ENCODE results near the gene ALPL.

Gene ALPL

DNA sequence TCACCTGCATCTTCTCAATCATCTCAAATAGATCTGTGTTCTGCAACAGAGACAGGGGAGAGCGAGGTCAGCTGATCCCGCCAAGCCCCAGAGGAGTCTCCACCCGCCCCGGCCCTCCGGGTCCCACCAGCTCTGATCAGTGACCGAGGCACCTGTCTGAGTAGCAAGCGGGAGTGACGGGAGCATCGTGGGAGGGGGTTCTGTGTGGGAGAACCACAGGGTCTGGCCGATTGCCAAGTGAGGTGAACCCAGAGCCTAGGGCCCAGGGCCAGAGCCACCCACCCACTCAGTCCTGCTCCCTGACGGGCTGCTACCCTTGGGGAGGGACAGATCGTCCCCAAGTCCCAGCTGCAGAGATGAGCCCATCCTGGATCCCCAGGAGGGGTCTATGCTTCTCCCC, 110.8 kb downstream of the ALPL start:
- Histone ChIP-seq H3K27ac (no peak overlapping the region), H3K4me3 (no peak overlapping the region)
- TF ChIP-seq, protein P1, sequence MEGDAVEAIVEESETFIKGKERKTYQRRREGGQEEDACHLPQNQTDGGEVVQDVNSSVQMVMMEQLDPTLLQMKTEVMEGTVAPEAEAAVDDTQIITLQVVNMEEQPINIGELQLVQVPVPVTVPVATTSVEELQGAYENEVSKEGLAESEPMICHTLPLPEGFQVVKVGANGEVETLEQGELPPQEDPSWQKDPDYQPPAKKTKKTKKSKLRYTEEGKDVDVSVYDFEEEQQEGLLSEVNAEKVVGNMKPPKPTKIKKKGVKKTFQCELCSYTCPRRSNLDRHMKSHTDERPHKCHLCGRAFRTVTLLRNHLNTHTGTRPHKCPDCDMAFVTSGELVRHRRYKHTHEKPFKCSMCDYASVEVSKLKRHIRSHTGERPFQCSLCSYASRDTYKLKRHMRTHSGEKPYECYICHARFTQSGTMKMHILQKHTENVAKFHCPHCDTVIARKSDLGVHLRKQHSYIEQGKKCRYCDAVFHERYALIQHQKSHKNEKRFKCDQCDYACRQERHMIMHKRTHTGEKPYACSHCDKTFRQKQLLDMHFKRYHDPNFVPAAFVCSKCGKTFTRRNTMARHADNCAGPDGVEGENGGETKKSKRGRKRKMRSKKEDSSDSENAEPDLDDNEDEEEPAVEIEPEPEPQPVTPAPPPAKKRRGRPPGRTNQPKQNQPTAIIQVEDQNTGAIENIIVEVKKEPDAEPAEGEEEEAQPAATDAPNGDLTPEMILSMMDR (IDR thresholded peaks at IDR 0.05), result no peak
- DNase-seq (ENCODE audit: low spot score), result no peak

DNA sequence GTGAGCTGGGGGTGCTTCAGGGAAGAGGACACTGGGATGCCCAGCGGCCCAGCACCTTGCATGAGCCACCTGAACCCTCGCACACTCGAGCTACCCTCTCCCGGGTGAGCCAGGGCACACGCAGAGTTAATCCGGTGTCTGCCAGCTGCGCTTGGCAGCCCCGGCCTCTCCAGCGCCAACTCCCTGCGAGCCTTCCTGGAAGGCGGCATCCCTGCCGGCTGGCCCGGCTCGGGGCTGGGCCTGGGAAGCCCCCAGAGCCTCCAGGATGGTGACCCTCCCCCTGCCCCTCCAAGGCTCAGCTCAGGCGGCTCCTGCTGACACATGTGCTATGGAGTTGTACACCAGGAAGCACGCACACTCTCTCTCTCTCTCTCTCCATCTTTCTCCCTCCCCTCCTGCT, 111.3 kb downstream of the ALPL start:
- Histone ChIP-seq H3K4me3 (no peak overlapping the region), H3K27ac (no peak overlapping the region)
- DNase-seq (ENCODE audit: low spot score), result no peak
- TF ChIP-seq, protein P1 (IDR thresholded peaks at IDR 0.05), result no peak

DNA sequence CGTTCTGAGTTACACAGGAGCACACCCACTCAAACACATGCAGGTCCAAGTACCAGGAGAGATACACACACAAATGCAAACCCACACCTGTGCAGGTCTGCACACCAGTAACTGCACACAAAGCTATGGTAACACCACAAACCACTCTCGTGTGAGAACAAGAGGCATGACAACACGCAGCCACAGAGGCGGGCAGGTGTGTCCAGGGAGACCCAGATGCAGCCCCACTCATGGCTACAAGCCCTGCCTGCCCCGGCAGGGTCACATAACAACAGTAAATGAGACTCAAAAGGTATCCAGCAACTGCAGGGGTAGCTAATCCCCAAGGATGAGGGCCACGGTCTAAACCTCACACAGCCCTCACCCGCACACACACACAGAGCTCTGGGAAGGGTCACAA, 111.8 kb downstream of the ALPL start:
- TF ChIP-seq, protein P1 (IDR thresholded peaks at IDR 0.05), result no peak
- H3K27ac ChIP-seq, result no peak overlapping the region
- H3K4me3 ChIP-seq, result no peak overlapping the region
- no peak for DNase-seq (ENCODE audit: low spot score)

DNA sequence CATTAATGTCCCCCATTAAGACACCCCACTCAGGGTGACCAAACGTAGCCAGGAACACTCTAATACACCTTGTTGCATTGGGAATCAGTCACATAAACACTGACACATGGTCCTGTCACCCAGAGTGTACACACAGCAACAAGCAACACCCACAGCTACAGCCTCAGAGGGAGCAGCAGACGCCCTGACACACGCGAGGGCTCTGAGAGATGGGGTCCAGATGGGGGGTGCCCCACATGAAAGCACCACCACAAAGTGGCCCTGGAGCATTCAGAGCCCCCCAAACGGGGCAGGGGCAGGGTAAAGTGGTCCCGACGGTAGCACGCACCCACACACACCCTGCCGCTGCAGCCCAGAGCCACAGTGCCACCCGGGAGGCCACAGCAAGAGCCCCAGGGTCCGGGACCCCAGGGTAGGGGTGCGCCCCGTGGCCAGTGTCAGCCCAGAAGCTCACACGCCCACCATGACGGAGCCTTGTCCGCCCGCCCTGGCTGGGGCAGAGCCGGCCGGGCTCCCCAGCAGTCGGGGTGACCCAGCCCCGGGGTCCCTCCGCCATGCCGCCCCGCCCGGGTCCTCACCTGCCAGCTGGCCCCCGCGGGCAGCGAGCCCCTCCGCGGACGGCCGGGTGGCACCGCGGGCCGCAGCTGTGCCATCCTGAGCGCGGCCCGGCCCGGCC, 112.7 kb downstream of the ALPL start:
- Histone ChIP-seq H3K4me3 (peak overlapping the region; percentile 59), H3K27ac (no peak overlapping the region)
- DNase-seq (ENCODE audit: low spot score), result no peak
- TF ChIP-seq, protein P1 (IDR thresholded peaks at IDR 0.05), result no peak

DNA sequence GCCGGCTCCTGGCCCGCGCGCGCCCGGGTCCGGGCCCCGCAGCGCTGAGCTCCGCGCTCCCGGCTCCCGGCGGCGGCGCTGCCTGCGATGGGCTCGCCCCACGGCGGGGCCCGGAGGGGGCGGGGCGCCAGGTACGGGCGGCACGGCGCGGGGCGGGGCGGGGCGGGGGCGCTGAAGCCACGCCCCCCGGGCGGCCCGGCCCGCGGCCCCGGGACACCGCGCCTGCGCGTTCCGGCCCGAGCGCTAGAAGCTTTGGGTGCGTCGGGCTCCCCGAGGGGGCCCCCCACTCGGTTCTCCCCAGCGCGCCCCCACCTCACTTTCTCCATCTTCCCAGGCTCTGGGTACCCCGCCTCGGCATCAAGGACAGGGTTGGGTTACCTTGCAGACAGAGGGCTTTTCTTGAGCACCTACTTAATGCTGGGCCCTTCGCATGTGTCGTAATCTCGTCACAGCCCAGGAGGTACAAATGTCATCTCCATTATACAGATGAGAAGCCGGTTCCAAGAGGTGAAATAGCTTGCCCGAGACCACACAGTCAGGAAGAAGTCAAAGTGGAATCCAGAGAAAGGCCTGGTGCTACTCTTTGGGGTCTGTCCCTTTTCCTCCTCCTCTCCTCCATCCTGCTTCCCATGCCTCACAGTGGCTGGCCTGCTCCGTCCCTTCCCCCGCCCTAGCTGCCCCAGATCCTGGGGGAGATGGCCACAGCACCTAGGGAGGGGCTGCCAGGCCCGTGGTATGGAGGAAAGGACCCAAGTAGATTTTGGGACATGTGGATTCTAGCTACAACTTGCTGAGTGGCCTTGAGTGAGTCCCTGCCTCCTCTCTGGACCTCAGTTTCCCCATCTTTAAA, 113.5 kb downstream of the ALPL start:
- TF ChIP-seq, protein P1 (IDR thresholded peaks at IDR 0.05), result no peak
- Histone ChIP-seq H3K4me3 (peak overlapping the region; percentile 59), H3K27ac (no peak overlapping the region)
- DNase-seq (ENCODE audit: low spot score), result no peak

DNA sequence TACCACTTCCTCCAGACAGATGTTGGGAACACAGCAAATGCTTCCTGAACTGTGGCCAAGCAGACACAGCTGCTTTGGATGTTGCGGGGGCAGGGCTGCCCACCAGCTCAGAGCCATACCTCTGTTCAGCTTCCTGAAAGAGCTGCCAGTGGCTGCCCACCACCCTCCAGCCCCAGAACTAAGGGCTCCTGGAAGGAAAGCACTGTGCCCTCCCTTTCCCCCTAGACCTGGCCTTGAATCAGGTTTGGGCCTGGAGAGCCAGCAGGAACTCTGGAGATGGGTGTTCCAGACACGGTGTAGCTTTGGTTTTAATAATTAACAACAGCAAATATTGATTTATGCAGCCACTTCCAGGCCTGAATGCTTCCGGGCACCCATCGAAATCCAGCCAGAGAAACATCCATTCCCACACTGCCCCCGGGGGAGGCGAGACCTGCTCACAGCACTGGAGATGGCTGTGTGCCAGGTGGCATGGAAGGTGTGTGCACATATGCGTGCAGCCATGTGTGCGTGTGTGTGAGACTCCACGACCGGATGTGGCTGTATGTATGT, 114.3 kb downstream of the ALPL start:
- TF ChIP-seq, protein P1 (IDR thresholded peaks at IDR 0.05), result no peak
- Histone ChIP-seq H3K27ac (no peak overlapping the region), H3K4me3 (no peak overlapping the region)
- no peak for DNase-seq (ENCODE audit: low spot score)
